ENCODE data around the gene BCL7B.

GRCh38 chr7:73504920-73505319 is 52.6 kb downstream of the BCL7B start:
- TF ChIP-seq EZH2 (IDR thresholded peaks at IDR 0.05; ENCODE audit: borderline replicate concordance, low read depth, low read length, severe bottlenecking) (no peak), GATA2 (IDR thresholded peaks at IDR 0.05; ENCODE audit: insufficient read depth, insufficient read length, low read depth, low read length) (no peak), CTCF (IDR thresholded peaks at IDR 0.05; ENCODE audit: extremely low read depth in 1 of 2, insufficient read depth in 1 of 2, low read depth in 1 of 2, low read length in 2 of 2) (no peak), POLR2A (IDR thresholded peaks at IDR 0.05; ENCODE audit: low read depth, low read length) (no peak), POLR2AphosphoS5 (IDR thresholded peaks at IDR 0.05; ENCODE audit: insufficient read depth, low read depth, low read length) (no peak), JUN (IDR thresholded peaks at IDR 0.05; ENCODE audit: borderline replicate concordance, insufficient read depth, insufficient read length, low read depth) (no peak)

All from endothelial cell of umbilical vein (primary cell).